Memory B cell (primary cell): ENCODE results near the gene NSG2.
"Not testable (repeated sequence)": the region's sequence is repeated elsewhere in the genome, so short reads cannot be mapped to it uniquely, and the experiment has no call there.

ENCODE experiments used
- ATAC-seq: fragments of 150-1000 bp; cut with Tn5 transposase; 2 replicates; pipeline ENCODE4 v1.10.0; 2021; ENCODE audit warnings: low read depth, mild to moderate bottlenecking, moderate library complexity
- DNase-seq, 2 donors: peaks; one replicate each; pipeline ENCODE4 v3.0.0; 2022; ENCODE audit warnings: low spot score in 2 of 2
- H3K27ac Mint-ChIP-seq: one replicate; pipeline ENCODE4 v1.8.0; 2022; ENCODE audit warnings: mild to moderate bottlenecking, moderate library complexity, mixed read lengths
- H3K27me3 Mint-ChIP-seq: one replicate; pipeline ENCODE4 v1.8.0; 2022; ENCODE audit warnings: mixed read lengths
- H3K36me3 Mint-ChIP-seq: one replicate; pipeline ENCODE4 v1.8.0; 2022; ENCODE audit warnings: mild to moderate bottlenecking, mixed read lengths
- H3K4me1 Mint-ChIP-seq: one replicate; pipeline ENCODE4 v1.8.0; 2022; ENCODE audit warnings: mixed read lengths
- H3K4me3 Mint-ChIP-seq: one replicate; pipeline ENCODE4 v1.8.0; 2022; ENCODE audit warnings: mild to moderate bottlenecking, moderate library complexity, mixed read lengths
- H3K9me3 Mint-ChIP-seq: one replicate; pipeline ENCODE4 v1.8.0; 2022; ENCODE audit warnings: mixed read lengths

The NSG2 gene

DNA sequence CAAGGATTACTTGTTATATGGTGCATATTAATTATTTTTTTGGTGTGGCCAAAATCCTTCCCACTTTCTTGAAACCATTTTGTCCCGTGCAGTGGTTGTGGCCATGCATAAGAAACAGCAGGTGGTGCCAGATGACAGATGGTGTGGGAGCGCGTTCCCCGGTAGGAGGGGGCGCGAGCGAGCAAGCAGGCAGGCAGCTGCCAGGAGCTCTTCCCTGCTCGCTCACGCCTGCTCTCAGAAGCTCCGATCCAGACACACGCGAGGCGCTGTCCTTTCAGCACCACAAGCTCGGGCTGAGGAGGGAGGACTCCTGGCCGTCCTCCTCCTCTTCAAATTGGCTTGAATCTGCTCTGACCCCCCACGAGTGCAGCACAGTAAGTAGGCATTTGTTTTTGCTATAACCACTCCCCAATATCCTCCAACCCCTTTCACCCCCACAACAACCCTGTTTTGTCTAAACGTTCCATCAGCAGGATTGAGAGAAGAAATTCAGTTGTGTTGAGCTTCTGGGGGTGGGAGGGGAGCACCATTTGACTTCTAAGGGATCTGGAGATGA is at the start of gene NSG2:
TSS of gene NSG2 (plus strand) at position 237 of the 556 bp plus-strand sequence. CDS start 1,050 bp downstream, outside the sequence.
- DNase-seq = peak in 1 of 2 donors; percentile 5
- Mint-ChIP-seq H3K36me3 (no peaks in the 10 kb centered on the region), H3K27me3 (peaks cover 12% of the 10 kb centered on the region), H3K4me3 (no peak within 1 kb of the TSS), H3K9me3 (no peaks in the 10 kb centered on the region), H3K4me1 (no peaks in the 10 kb centered on the region), H3K27ac (no peak within 1 kb of the TSS)
- peak; percentile 42 for ATAC-seq

DNA sequence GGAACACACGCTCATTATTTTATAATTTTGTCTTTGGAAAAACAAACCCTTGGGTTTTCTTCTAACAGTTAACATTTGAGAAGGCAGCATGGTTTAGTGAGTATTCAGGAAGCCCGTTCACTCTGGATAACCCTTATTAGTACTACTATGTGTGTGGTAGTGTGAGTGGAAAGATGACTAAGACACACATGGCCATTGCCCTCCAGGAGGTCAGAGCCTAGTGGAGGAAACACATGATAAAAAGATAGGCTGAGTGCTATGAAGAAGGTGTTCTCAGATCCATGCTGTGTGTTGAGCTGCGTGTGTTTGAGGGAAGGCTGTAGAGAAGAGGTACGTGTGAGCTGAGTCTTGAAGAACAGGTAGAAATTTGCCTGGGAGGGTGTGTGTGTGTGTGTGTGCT is 48.2 kb upstream of the NSG2 start:
- no peak for DNase-seq
- Mint-ChIP-seq H3K36me3 (no peaks in the 10 kb centered on the region), H3K4me1 (no peaks in the 10 kb centered on the region), H3K9me3 (no peaks in the 10 kb centered on the region), H3K4me3 (no peak overlapping the region), H3K27me3 (peaks cover 16% of the 10 kb centered on the region), H3K27ac (no peak overlapping the region)
- ATAC-seq = no peak

DNA sequence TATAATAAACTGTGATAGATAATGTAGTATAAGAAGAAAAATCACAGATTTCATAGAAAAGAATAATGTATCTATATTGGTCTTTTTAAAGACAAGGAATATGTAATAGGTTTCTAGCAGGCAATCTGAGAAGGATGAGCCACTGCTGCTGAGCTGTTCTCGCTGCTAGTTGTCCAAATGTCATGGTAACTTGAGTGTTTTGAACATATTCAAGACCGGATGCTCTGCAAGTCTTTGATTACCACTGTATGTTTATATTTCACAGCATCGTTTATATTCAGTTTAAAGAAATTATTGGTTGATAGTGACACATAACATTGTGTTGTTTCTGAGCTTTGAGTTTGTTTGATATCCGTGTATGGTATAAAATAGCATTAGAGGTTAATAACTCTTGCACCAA is 47.0 kb upstream of the NSG2 start:
- H3K9me3 Mint-ChIP-seq = no peaks in the 10 kb centered on the region
- no peak overlapping the region for H3K4me3 Mint-ChIP-seq
- no peak for DNase-seq
- no peaks in the 10 kb centered on the region for H3K36me3 Mint-ChIP-seq
- peaks cover 21% of the 10 kb centered on the region for H3K27me3 Mint-ChIP-seq
- H3K4me1 Mint-ChIP-seq = no peaks in the 10 kb centered on the region
- no peak overlapping the region for H3K27ac Mint-ChIP-seq
- ATAC-seq = no peak

DNA sequence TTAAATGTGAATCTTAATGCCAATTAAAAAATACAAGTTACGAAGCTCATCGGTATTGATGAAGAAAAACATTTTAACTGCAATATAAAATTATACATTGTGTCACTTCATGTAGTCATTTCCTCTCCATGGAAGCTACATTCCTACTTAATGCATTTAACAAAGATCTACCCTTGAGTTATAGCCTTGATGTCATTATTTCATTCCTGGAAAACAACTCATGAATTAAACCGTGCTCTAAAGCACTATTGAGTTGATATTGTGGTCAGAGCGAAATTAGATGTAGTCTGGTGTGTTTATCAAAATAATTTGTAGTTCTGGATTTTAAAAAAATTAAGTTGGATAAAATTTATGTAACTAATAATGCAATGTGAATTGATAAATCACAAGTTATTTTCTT is 45.4 kb upstream of the NSG2 start:
- Mint-ChIP-seq H3K27ac (no peak overlapping the region), H3K36me3 (no peaks in the 10 kb centered on the region), H3K9me3 (no peaks in the 10 kb centered on the region), H3K27me3 (peaks cover 18% of the 10 kb centered on the region), H3K4me1 (no peaks in the 10 kb centered on the region), H3K4me3 (no peak overlapping the region)
- DNase-seq (no peak), ATAC-seq (no peak)

DNA sequence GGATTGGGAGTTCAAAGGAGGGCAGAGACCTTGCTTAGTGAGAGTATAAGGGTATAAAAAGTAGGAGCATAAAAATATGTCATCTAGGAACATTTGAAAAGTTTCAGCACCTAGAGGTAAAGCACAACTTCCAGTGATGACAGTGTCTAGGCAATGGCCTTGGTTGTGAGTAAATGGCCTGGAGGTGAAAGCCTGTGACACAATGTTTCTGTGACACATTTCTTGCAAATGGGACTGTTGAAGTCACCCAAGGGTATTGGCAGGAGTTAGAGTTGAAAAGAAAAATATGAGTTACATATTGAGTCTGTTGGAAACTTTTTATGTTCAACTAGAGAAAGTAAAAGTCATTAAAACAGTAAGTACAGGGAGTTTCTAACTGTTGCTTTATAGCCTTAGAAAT is 41.7 kb upstream of the NSG2 start:
- Mint-ChIP-seq H3K27ac (no peak overlapping the region), H3K9me3 (no peaks in the 10 kb centered on the region), H3K4me1 (no peaks in the 10 kb centered on the region), H3K4me3 (no peak overlapping the region), H3K36me3 (no peaks in the 10 kb centered on the region), H3K27me3 (peaks cover 12% of the 10 kb centered on the region)
- ATAC-seq = no peak
- no peak for DNase-seq

DNA sequence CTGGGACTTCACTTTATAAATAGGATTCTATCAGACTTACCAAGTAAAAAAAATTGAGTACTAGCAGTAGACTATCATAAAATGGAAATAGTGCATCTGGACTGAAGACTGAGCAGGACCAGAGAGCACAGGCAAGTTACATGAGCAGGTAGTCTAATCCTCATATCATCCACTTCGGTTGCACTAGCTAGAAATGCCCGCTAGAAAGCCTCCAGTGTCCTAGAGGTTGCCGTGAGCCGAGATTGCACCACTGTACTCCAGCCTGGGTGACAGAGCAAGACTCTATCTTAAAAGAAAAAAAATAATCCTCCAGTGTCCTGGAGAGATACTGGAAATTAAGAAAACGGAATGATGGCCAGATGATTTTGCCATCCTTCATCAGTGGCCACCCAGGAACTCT is 36.6 kb upstream of the NSG2 start:
- Mint-ChIP-seq H3K36me3 (no peaks in the 10 kb centered on the region), H3K27ac (no peak overlapping the region), H3K9me3 (no peaks in the 10 kb centered on the region), H3K4me1 (no peaks in the 10 kb centered on the region), H3K4me3 (no peak overlapping the region), H3K27me3 (peaks cover 6% of the 10 kb centered on the region)
- DNase-seq (no peak), ATAC-seq (no peak)

DNA sequence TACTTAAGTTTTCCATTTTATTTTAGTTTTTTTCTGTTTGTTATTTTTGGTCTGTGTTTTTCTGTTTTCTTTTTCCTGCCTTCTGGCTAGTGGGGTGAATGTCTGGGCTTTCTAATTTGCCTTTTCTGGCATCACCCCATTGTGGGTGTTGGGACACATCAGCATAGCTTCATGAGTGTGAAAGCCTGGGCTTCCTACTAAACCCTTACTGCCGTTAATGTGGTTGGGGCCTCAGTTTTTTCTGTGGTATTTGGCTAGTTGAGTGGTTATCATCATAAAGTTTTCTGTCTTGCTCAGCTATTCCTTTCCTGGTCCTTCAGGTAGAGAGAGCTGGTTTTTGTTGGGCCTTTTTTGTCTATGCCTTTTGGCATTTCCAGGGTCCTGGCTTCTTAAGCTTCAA is 35.1 kb upstream of the NSG2 start:
- no peaks in the 10 kb centered on the region for H3K36me3 Mint-ChIP-seq
- peaks cover 6% of the 10 kb centered on the region for H3K27me3 Mint-ChIP-seq
- ATAC-seq = no peak
- DNase-seq = no peak
- no peak overlapping the region for H3K27ac Mint-ChIP-seq
- H3K4me1 Mint-ChIP-seq = no peaks in the 10 kb centered on the region
- no peak overlapping the region for H3K4me3 Mint-ChIP-seq
- H3K9me3 Mint-ChIP-seq = no peaks in the 10 kb centered on the region

DNA sequence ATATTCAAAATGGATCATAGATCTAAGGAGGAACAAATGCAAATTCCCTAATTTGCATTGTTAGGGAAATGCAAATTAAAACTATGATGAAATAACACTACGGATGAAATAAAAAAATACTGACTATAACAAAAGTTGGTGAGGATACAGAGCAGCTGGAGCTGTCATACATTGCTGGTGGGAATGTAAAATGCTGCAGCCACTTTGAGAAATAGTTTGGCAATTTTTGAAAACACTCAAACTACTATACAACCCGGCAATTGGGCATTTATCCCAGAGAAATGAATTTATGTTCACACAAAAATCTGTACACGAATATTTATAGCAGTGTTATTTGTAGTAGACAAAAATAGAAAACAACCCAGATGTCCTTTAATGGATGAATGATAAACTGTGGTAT is 34.1 kb upstream of the NSG2 start:
- Mint-ChIP-seq H3K27me3 (peaks cover 2% of the 10 kb centered on the region), H3K36me3 (no peaks in the 10 kb centered on the region), H3K4me3 (no peak overlapping the region), H3K4me1 (no peaks in the 10 kb centered on the region), H3K27ac (no peak overlapping the region), H3K9me3 (no peaks in the 10 kb centered on the region)
- ATAC-seq = no peak
- no peak for DNase-seq

DNA sequence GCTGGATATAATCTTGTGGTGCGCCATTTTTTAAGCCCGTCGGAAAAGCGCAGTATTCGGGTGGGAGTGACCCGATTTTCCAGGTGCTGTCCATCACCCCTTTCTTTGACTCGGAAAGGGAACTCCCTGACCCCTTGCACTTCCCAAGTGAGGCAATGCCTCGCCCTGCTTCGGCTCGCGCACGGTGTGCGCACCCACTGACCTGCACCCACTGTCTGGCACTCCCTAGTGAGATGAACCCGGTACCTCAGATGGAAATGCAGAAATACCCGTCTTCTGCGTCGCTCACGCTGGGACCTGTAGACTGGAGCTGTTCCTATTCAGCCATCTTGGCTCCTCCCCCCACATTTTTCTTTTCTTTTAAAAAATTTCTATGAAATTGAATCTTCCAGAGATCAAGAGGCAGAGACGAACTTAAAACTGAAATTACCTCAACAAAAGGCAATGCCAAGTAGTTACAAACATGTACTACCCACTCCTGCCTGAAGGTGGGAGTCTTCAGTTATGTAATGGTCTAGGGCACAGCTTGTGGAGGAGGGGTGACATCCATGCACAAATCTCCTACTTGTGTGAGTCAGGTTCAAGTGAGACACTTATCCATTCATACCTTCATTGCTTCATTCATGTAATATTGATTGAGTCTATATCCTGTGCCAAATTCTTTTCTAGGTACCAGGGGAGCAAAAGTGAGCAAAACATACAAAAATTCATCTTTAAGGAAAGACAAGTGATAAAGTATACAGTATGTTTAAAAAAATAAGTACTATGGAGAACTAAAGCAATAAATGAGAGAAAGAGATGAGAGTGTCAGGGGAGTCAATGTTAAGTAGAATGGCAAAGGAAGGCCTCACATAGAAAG is 25.2 kb upstream of the NSG2 start:
- H3K36me3 Mint-ChIP-seq, H3K4me3 Mint-ChIP-seq, ATAC-seq, H3K4me1 Mint-ChIP-seq, DNase-seq, H3K9me3 Mint-ChIP-seq, H3K27ac Mint-ChIP-seq: not testable (repeated sequence)
- peaks cover 21% of the 10 kb centered on the region for H3K27me3 Mint-ChIP-seq

DNA sequence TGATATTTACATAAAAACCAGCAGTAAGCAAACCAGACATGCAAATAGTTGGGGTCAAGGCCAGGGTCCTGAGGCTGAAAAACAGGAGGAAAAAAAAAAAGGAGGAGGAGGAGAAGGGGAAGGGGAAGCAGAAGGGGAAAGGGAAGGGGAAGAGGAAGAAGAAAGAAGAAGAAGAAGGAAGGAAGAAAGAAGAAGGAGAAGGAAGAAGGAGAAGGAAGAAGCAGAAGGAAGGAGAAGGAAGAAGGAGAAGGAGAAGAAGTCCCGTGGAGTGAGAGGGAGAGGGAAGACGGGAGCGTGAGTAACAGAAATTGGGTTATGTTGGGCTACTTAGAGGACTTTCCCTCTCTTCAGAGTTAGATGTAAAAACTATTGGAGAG is 24.6 kb upstream of the NSG2 start:
- no peak overlapping the region for H3K27ac Mint-ChIP-seq
- H3K36me3 Mint-ChIP-seq = peaks cover 4% of the 10 kb centered on the region
- H3K4me3 Mint-ChIP-seq = no peak overlapping the region
- peaks cover 4% of the 10 kb centered on the region for H3K9me3 Mint-ChIP-seq
- peaks cover 21% of the 10 kb centered on the region for H3K27me3 Mint-ChIP-seq
- no peaks in the 10 kb centered on the region for H3K4me1 Mint-ChIP-seq
- ATAC-seq = no peak
- DNase-seq = no peak

DNA sequence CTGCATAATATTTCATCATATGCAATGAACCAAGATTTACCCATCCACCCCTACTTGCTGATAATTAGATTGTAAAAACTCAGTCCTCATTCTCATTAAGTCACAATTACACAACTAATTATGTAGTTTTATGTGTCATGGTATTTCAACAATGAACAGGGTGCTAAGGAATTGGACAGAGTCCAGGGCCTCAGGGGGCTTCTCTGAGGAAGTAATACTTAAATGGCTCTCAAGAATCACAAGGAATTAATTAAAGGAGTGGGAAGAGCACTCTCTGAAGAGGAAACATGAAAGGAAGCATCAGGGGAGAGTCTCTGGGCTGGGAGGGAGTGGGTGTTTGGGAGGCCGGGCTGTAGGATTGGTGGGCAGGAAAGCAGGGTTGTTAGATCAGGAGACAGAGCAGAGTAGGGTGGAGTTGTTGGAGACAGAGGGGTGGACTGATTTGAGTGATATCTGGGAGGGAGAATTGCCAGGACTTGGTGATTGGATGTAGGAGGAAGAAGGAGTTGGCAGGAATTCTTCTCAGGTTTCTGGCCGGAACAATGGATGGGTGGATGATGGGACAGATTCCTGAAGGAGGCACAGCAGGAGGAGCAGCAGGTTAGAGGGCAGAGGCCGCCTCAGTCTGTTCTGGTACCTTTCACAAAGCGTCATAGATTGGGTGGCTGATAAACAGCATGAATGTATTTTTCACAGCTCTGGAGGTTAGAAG is 23.0 kb upstream of the NSG2 start:
- H3K4me3 Mint-ChIP-seq = no peak overlapping the region
- H3K27ac Mint-ChIP-seq = no peak overlapping the region
- H3K4me1 Mint-ChIP-seq = no peaks in the 10 kb centered on the region
- peaks cover 4% of the 10 kb centered on the region for H3K36me3 Mint-ChIP-seq
- peaks cover 4% of the 10 kb centered on the region for H3K9me3 Mint-ChIP-seq
- ATAC-seq (no peak), DNase-seq (no peak)
- peaks cover 21% of the 10 kb centered on the region for H3K27me3 Mint-ChIP-seq

DNA sequence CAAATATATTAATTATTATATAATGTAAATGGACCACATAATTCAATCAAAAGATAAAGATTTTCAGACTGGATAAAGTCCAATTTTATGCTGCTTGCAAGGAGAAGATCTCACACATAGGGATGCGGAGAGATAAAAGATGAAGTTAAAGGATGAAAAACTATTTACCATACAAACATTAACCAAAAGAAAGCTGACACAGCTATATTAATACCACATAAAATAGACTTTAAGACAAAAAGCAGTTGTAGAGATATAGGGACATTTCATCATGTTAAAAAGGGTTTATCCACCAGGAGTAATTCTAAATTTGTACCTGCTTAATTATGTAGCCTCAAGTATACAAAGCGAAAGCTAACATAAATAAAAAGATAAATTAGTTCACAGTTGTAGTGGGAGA is 15.2 kb upstream of the NSG2 start:
- Mint-ChIP-seq H3K27me3 (no peaks in the 10 kb centered on the region), H3K36me3 (peaks cover 7% of the 10 kb centered on the region), H3K4me3 (no peak overlapping the region), H3K4me1 (no peaks in the 10 kb centered on the region), H3K27ac (no peak overlapping the region), H3K9me3 (peaks cover 19% of the 10 kb centered on the region)
- ATAC-seq (no peak), DNase-seq (no peak)

DNA sequence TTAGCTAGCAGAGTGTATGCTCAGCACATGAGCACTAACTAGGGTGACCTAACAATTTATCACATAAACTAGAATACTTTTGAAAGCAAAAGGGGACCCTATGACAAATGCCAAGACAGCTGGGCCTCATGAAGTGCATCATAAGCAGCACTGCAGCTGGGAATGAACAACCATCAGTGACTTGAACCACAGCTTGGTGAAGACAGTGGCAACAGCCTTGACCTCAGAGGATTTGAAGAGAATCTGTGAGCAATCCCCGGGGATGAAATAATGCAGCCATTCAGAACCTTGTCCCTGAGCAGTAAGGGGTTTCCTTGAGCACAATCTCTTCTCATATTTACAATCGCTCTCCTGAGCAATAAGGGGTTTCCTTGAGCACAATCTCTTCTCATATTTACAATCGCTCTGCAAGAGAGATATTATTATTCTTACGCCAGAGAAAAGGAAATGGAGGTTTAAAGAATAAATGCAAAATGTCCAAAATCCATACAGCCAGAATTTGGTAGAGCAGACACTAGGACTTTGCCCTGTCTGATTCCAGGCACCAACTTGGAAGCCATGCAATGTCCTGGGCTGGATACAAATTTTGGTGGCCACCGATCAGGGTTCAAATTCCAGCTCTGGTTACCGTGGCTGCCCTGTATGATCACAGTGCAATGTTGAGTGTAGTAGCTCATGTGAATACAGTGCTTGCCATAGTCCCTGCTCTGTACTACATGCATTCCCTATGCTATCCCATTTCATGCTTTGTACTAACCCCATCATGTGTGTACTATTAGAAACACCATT is 846 bp upstream of the NSG2 start:
- DNase-seq (no peak), ATAC-seq (no peak)
- H3K27ac Mint-ChIP-seq = no peak overlapping the region
- H3K36me3 Mint-ChIP-seq = no peaks in the 10 kb centered on the region
- H3K4me1 Mint-ChIP-seq = no peaks in the 10 kb centered on the region
- H3K4me3 Mint-ChIP-seq = no peak overlapping the region
- peaks cover 14% of the 10 kb centered on the region for H3K27me3 Mint-ChIP-seq
- H3K9me3 Mint-ChIP-seq = no peaks in the 10 kb centered on the region

DNA sequence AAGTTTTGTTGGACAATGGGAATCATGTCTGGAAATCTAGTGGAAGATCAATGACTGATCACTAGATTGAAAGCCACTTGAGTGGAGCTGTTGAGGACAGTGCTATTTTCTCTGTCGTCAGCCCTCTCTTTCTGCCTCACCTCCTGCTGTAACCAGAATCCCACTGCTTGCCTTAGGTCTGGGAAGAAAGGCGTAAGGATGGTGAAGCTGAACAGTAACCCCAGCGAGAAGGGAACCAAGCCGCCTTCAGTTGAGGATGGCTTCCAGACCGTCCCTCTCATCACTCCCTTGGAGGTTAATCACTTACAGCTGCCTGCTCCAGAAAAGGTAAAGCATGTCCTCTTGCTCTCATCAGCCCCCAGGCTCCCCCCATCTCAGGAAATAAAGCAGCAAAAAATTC is 1.1 kb downstream of the NSG2 start:
- no peaks in the 10 kb centered on the region for H3K9me3 Mint-ChIP-seq
- H3K4me3 Mint-ChIP-seq = no peak overlapping the region
- no peak overlapping the region for H3K27ac Mint-ChIP-seq
- no peaks in the 10 kb centered on the region for H3K4me1 Mint-ChIP-seq
- H3K27me3 Mint-ChIP-seq = peaks cover 19% of the 10 kb centered on the region
- H3K36me3 Mint-ChIP-seq = no peaks in the 10 kb centered on the region
- DNase-seq (no peak), ATAC-seq (no peak)
